Brain microvascular endothelial cell (primary cell): ENCODE measurements around the gene MRPL55.

Experiments
- DNase-seq: peaks from one replicate; pipeline ENCODE4 v3.0.0-alpha.2; 2020
- H3K27ac ChIP-seq: fragments of 250-450 bp; sonication (Bioruptor Pico); 2 replicates; pipeline ENCODE4 v1.5.1; 2020; ENCODE audit warnings: mild to moderate bottlenecking, moderate library complexity
- H3K27me3 ChIP-seq: fragments of 250-450 bp; sonication (Bioruptor Pico); replicated peaks from 2 replicates; pipeline ENCODE4 v1.5.1; 2020; ENCODE audit warnings: mild to moderate bottlenecking
- H3K36me3 ChIP-seq: fragments of 250-450 bp; sonication (Bioruptor Pico); replicated peaks from 2 replicates; pipeline ENCODE4 v1.5.1; 2020; ENCODE audit warnings: mild to moderate bottlenecking
- H3K4me3 ChIP-seq: 2 replicates; pipeline ENCODE4 v1.5.1; 2011; ENCODE audit warnings: low read depth, mild to moderate bottlenecking, control low read depth, low read length, moderate library complexity
- in situ Hi-C: cut with HindIII; loops from 2 replicates; pipeline ENCODE4 v1.10.0; 2017; ENCODE audit warnings: low sequenced_read_pairs, low pct_ligation_motif_present
- TF ChIP-seq, protein P1 (sequence below): IDR thresholded peaks from 2 replicates; pipeline ENCODE4 v1.5.1; 2011; ENCODE audit warnings: low read depth, mild to moderate bottlenecking, moderate library complexity, low read length, control low read depth, inconsistent platforms; ENCODE audit errors: missing control alignments

MRPL55 gene

GRCh38 chr1:228070851-228071250 lies 38.2 kb downstream of the MRPL55 start:
- Histone ChIP-seq H3K27ac (no peak overlapping the region), H3K4me3 (no peak overlapping the region), H3K27me3 (peaks cover 6% of the 10 kb centered on the region), H3K36me3 (no peaks in the 10 kb centered on the region)
- no peak for DNase-seq
- in situ Hi-C loops = no loop called here
- TF ChIP-seq, protein P1, sequence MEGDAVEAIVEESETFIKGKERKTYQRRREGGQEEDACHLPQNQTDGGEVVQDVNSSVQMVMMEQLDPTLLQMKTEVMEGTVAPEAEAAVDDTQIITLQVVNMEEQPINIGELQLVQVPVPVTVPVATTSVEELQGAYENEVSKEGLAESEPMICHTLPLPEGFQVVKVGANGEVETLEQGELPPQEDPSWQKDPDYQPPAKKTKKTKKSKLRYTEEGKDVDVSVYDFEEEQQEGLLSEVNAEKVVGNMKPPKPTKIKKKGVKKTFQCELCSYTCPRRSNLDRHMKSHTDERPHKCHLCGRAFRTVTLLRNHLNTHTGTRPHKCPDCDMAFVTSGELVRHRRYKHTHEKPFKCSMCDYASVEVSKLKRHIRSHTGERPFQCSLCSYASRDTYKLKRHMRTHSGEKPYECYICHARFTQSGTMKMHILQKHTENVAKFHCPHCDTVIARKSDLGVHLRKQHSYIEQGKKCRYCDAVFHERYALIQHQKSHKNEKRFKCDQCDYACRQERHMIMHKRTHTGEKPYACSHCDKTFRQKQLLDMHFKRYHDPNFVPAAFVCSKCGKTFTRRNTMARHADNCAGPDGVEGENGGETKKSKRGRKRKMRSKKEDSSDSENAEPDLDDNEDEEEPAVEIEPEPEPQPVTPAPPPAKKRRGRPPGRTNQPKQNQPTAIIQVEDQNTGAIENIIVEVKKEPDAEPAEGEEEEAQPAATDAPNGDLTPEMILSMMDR = no peak

GRCh38 chr1:228070173-228070572 lies 38.9 kb downstream of the MRPL55 start:
- no peak for DNase-seq
- H3K27ac ChIP-seq = no peak overlapping the region
- TF ChIP-seq, protein P1 = no peak
- no peak overlapping the region for H3K4me3 ChIP-seq
- H3K27me3 ChIP-seq = peaks cover 6% of the 10 kb centered on the region
- in situ Hi-C loops = no loop called here
- no peaks in the 10 kb centered on the region for H3K36me3 ChIP-seq

- in situ Hi-C loops = no loop called here
- H3K27ac ChIP-seq = no peak overlapping the region
- H3K4me3 ChIP-seq = no peak overlapping the region
- TF ChIP-seq, protein P1 = no peak
- no peak for DNase-seq
- H3K27me3 ChIP-seq = peaks cover 6% of the 10 kb centered on the region
- H3K36me3 ChIP-seq = no peaks in the 10 kb centered on the region
These were observed 40.7 kb downstream of the MRPL55 start for GRCh38 chr1:228068359-228068758.

GRCh38 chr1:228066891-228067654 lies 42.0 kb downstream of the MRPL55 start:
- DNase-seq = no peak
- no peaks in the 10 kb centered on the region for H3K36me3 ChIP-seq
- in situ Hi-C loops = no loop called here
- peaks cover 6% of the 10 kb centered on the region for H3K27me3 ChIP-seq
- TF ChIP-seq, protein P1 = no peak
- H3K27ac ChIP-seq = no peak overlapping the region
- no peak overlapping the region for H3K4me3 ChIP-seq

GRCh38 chr1:228066416-228066815 lies 42.7 kb downstream of the MRPL55 start:
- no peak overlapping the region for H3K4me3 ChIP-seq
- in situ Hi-C loops = no loop called here
- TF ChIP-seq, protein P1 = no peak
- H3K27ac ChIP-seq = no peak overlapping the region
- H3K27me3 ChIP-seq = peaks cover 6% of the 10 kb centered on the region
- no peak for DNase-seq
- no peaks in the 10 kb centered on the region for H3K36me3 ChIP-seq
